Smooth muscle cell (in vitro differentiated cells): Measurements from ENCODE around the gene CEP104. TPM values are rescaled to one million over a fixed set of nuclear protein-coding genes. Genes with fewer than 3 reads are reported as not detected.

ENCODE experiments used
- DNase-seq: peaks from one replicate; lab custom pipeline; 2025; ENCODE audit not compliant: unreplicated experiment; lab: John Stamatoyannopoulos, UW
- H2AFZ ChIP-seq: fragments of 200-600 bp; sonication (generic); 2 replicates; pipeline ENCODE4 v1.6.0; 2016; ENCODE audit warnings: antibody characterized with exemption, low read depth, mild to moderate bottlenecking
- H3F3A ChIP-seq: fragments of 200-600 bp; sonication (generic); 2 replicates; pipeline ENCODE4 v1.6.0; 2017; ENCODE audit warnings: antibody characterized with exemption, low read depth
- H3K27ac ChIP-seq: fragments of 200-600 bp; sonication (generic); 2 replicates; pipeline ENCODE4 v1.5.1; 2016; ENCODE audit warnings: low read depth, mild to moderate bottlenecking
- H3K27me3 ChIP-seq: fragments of 200-600 bp; sonication (generic); 2 replicates; pipeline ENCODE4 v1.6.1; 2016; ENCODE audit warnings: low read depth, mild to moderate bottlenecking
- H3K36me3 ChIP-seq: fragments of 200-600 bp; sonication (generic); 2 replicates; pipeline ENCODE4 v1.5.1; 2016; ENCODE audit warnings: low read depth
- H3K4me1 ChIP-seq: fragments of 200-600 bp; sonication (generic); 2 replicates; pipeline ENCODE4 v1.5.1; 2016; ENCODE audit warnings: low read depth
- H3K4me2 ChIP-seq: fragments of 200-600 bp; sonication (generic); 2 replicates; pipeline ENCODE4 v1.6.0; 2016; ENCODE audit warnings: mild to moderate bottlenecking
- H3K4me3 ChIP-seq: fragments of 200-600 bp; sonication (generic); 2 replicates; pipeline ENCODE4 v1.5.1; 2016; ENCODE audit warnings: mild to moderate bottlenecking
- H3K79me2 ChIP-seq: fragments of 200-600 bp; sonication (generic); 2 replicates; pipeline ENCODE4 v1.6.0; 2016; ENCODE audit warnings: low read depth, mild to moderate bottlenecking
- H3K9ac ChIP-seq: fragments of 200-600 bp; sonication (generic); 2 replicates; pipeline ENCODE4 v1.6.0; 2016; ENCODE audit warnings: low read depth
- H3K9me3 ChIP-seq: fragments of 200-600 bp; sonication (generic); replicated peaks from 2 replicates; pipeline ENCODE4 v1.5.1; 2016; ENCODE audit warnings: low read depth
- H4K20me1 ChIP-seq: fragments of 200-600 bp; sonication (generic); 2 replicates; pipeline ENCODE4 v1.6.0; 2016; ENCODE audit warnings: low read depth
- WGBS: methylation state at CpG from one replicate; pipeline ENCODE4 v1.1.7; 2016; ENCODE audit warnings: low lambda C conversion rate; 5-methylcytosine and 5-hydroxymethylcytosine counted together
- polyA plus RNA-seq: library from polyadenylated mRNA; unstranded; fragments of >200 nt; fragmentation: Nextera tagmentation; extraction: Ambion mirVana; gene quantifications from 2 replicates; pipeline ENCODE4 v1.2.1, GENCODE V29; 2016
- total RNA-seq: library from RNA; depleted of rRNA; stranded (reverse); fragments of >200 nt; gene quantifications from 2 replicates; pipeline ENCODE4 v1.2.3, GENCODE V29; 2014
- TF ChIP-seq, protein P1 (sequence below): fragments of 200-600 bp; sonication (generic); IDR thresholded peaks from 2 replicates; pipeline ENCODE4 v1.5.1; 2017; ENCODE audit warnings: borderline replicate concordance, mild to moderate bottlenecking, antibody characterized with exemption; ENCODE audit not compliant: insufficient read depth, poor library complexity, severe bottlenecking

CEP104 gene
- total and polyA plus RNA-seq, 2 experiments from 2014 or later: 16.8 to 25.4 TPM

DNA sequence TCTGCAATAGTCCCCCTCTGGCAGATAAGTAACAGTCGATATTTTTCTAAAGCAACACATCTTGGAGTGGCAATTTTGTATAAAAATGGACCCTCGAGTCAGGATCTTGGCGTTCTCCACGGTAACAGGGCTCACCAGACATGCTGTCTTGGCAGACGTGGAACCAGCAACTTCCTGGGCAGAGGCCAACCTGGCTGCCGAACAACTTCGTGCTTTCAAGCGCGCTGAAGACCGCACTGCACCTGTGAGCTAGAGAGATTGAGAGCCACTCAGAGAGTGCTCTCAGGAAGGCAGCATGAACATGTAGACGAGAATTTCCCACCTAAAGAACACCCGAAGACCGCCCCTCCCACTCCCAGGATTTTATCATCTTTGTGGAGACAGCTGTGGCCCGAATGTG lies 35.7 kb upstream of the CEP104 start:
- Histone ChIP-seq H3K9me3 (no peaks in the 10 kb centered on the region), H3K4me2 (no peak overlapping the region), H3K4me3 (no peak overlapping the region), H2AFZ (no peak overlapping the region), H3K27ac (no peak overlapping the region), H4K20me1 (peaks cover 57% of the 10 kb centered on the region), H3K27me3 (no peaks in the 10 kb centered on the region), H3K36me3 (no peaks in the 10 kb centered on the region), H3K4me1 (no peaks in the 10 kb centered on the region), H3F3A (no peaks in the 10 kb centered on the region), H3K9ac (no peak overlapping the region), H3K79me2 (peaks cover 45% of the 10 kb centered on the region)
- WGBS: 98% methylated on average over 14 of the region's 14 CpGs
- TF ChIP-seq, protein P1, sequence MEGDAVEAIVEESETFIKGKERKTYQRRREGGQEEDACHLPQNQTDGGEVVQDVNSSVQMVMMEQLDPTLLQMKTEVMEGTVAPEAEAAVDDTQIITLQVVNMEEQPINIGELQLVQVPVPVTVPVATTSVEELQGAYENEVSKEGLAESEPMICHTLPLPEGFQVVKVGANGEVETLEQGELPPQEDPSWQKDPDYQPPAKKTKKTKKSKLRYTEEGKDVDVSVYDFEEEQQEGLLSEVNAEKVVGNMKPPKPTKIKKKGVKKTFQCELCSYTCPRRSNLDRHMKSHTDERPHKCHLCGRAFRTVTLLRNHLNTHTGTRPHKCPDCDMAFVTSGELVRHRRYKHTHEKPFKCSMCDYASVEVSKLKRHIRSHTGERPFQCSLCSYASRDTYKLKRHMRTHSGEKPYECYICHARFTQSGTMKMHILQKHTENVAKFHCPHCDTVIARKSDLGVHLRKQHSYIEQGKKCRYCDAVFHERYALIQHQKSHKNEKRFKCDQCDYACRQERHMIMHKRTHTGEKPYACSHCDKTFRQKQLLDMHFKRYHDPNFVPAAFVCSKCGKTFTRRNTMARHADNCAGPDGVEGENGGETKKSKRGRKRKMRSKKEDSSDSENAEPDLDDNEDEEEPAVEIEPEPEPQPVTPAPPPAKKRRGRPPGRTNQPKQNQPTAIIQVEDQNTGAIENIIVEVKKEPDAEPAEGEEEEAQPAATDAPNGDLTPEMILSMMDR: no peak
- DNase-seq: no peak

DNA sequence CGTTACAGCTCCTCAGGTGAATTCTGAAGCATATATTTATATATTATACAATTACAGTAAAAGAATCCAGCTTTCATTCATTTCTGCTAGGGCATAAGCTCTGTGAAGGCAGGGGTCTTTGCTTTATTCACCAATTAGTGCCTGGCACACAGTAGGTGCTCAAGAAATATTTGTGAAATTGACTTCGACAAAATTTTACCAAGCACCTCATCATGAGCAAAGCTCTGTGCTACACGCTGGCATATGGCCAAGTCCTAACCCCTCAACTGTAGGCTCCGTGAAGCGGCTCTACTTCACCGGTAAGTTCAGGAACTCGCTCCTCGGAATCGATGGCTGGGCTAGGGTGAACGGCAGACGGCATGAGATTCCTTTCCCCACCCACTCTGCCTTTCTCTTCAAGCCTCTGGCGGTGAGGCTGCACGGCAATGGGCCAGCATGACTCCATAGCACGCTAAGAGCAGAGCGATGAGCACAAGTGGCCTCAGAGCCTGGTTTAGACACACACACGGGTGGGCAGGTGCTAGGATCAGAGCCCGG lies 34.4 kb upstream of the CEP104 start:
- H3F3A ChIP-seq: no peaks in the 10 kb centered on the region
- WGBS: 99% methylated on average over 16 of the region's 17 CpGs
- H3K79me2 ChIP-seq: peaks cover 32% of the 10 kb centered on the region
- H3K9me3 ChIP-seq: no peaks in the 10 kb centered on the region
- H3K4me3 ChIP-seq: no peak overlapping the region
- H2AFZ ChIP-seq: no peak overlapping the region
- DNase-seq: no peak
- H3K36me3 ChIP-seq: no peaks in the 10 kb centered on the region
- no peak overlapping the region for H3K27ac ChIP-seq
- H3K4me2 ChIP-seq: no peak overlapping the region
- peaks cover 44% of the 10 kb centered on the region for H4K20me1 ChIP-seq
- no peaks in the 10 kb centered on the region for H3K4me1 ChIP-seq
- no peak overlapping the region for H3K9ac ChIP-seq
- TF ChIP-seq, protein P1: no peak
- H3K27me3 ChIP-seq: no peaks in the 10 kb centered on the region

DNA sequence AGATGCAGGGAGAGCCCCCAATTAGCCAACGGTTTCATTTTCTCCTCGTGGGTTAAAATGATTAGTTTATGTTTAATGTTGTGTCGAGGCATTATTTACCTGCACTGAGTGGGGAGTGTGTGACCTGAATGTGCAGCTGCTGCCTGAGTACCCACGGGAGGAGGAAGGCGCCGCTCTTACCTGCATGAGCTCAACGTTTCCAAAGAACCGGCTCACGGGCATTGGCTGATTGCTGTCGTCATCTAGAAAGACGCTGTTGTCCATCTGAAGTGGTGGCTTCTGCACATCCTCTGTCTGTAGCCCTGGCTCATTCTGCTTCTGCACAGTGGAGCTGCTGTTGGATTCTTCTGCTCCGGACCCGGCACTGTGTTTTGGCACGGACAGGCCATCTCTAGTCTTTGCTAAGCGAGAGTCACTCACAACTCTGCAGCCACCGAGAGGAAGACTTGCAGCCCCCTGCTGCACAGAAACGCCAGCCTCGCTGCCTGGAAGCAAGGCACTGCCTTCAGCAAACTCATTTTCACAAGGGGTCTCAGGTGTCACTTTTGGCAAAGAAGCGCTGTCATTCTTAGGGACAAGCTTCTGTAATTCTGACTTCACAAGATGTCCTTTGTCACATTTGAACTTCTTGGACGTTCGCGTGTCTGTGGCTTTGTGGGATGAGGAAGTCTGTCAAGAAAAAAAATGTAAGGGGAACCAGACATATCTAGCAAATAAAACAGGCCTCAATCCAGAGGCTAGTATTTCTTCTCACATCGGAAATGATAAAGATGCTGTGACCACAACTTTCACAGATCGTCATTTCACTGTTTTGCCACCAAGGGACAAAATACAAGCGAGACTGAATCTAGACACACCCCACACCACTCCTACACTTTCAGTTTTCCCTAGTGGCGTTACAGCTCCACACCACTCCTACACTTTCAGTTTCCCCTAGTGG lies 33.6 kb upstream of the CEP104 start:
- WGBS: 93% methylated on average over 26 of the region's 26 CpGs
- Histone ChIP-seq H4K20me1 (peaks cover 36% of the 10 kb centered on the region), H3K4me3 (no peak overlapping the region), H3K4me2 (no peak overlapping the region), H3K79me2 (peaks cover 24% of the 10 kb centered on the region), H3K9me3 (no peaks in the 10 kb centered on the region), H3K27me3 (no peaks in the 10 kb centered on the region), H3F3A (no peaks in the 10 kb centered on the region), H2AFZ (no peak overlapping the region), H3K9ac (no peak overlapping the region), H3K4me1 (no peaks in the 10 kb centered on the region), H3K27ac (no peak overlapping the region), H3K36me3 (no peaks in the 10 kb centered on the region)
- TF ChIP-seq, protein P1: no peak
- no peak for DNase-seq

DNA sequence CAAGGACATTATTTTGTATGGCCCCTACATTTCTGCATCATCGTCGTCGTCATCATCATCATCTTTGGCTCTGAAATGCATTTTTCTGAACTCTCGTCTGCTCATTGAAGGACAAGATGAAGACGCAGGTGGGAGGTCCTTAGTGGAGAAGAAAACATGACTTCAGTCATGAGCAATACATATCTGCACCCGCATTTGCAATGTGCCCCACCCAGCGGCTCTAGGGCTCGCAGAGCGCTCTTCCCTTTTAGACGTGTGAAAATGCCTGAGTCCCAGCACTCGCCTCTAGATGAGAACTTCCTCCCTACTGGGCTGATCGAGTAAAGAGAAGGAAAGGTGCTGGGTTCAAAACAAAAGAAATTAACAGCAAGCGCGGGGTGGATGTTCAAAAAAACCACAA lies 32.9 kb upstream of the CEP104 start:
- Histone ChIP-seq H3K9ac (no peak overlapping the region), H2AFZ (no peak overlapping the region)
- WGBS: 96% methylated on average over 14 of the region's 14 CpGs

More for the DNA sequence above, 32.9 kb upstream of the CEP104 start:
- no peaks in the 10 kb centered on the region for H3K4me1 ChIP-seq
- H3F3A ChIP-seq: no peaks in the 10 kb centered on the region
- H3K4me3 ChIP-seq: no peak overlapping the region
- no peaks in the 10 kb centered on the region for H3K9me3 ChIP-seq
- no peaks in the 10 kb centered on the region for H3K36me3 ChIP-seq
- H4K20me1 ChIP-seq: peaks cover 29% of the 10 kb centered on the region
- H3K27ac ChIP-seq: no peak overlapping the region
- H3K4me2 ChIP-seq: no peak overlapping the region
- no peak for DNase-seq
- TF ChIP-seq, protein P1: no peak
- no peaks in the 10 kb centered on the region for H3K27me3 ChIP-seq
- peaks cover 19% of the 10 kb centered on the region for H3K79me2 ChIP-seq
